22Rv1 (cell line): ENCODE results near the gene TPSAB1.

Experiments used
- ZFX ChIP-seq: fragments of 450-650 bp; IDR thresholded peaks from 2 replicates; pipeline ENCODE4 v1.6.1; 2017; ENCODE audit warnings: antibody characterized with exemption, borderline replicate concordance
- TF ChIP-seq, protein P1 (sequence below): fragments of 450-650 bp; IDR thresholded peaks from 2 replicates; pipeline ENCODE4 v1.5.1; 2017; ENCODE audit warnings: mild to moderate bottlenecking

DNA sequence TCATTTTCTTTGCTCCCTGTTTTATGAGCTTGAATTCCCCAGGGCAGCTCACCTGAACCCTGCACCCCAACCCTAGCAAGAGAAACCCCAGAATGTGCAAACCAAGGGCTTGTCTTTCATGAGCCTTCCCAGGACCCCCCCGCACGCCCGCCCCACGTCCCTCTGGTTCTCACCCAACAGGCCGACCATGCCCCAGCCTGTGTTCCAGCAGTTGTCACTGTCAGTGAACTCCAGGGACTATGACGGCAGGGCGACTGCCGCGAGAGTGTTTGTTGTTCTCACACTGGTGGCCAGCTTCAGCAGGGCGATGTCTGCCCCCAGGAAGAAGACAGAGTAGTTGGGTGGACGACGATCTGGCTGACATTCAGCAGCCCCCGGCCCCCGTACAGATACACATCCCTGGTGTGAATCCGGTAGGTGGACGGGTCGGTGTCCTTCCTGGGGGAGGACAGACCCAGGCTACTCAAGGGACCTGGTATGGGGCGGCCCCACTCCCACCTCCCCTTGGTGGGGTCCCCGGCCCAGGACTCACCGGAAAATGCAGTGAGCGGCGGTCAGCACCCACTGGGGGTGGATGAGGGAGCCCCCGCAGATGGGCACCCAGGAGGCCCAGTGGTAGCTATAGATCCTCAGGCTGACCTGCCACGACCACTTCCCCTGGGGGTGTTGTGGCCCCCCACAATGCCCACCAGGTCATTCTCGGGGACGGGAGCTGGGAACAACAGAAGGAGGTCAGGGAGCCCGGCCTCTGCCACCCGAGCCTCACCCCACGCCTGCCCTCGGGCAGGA lies 35.5 kb downstream of the TPSAB1 start:
- TF ChIP-seq, protein P1, sequence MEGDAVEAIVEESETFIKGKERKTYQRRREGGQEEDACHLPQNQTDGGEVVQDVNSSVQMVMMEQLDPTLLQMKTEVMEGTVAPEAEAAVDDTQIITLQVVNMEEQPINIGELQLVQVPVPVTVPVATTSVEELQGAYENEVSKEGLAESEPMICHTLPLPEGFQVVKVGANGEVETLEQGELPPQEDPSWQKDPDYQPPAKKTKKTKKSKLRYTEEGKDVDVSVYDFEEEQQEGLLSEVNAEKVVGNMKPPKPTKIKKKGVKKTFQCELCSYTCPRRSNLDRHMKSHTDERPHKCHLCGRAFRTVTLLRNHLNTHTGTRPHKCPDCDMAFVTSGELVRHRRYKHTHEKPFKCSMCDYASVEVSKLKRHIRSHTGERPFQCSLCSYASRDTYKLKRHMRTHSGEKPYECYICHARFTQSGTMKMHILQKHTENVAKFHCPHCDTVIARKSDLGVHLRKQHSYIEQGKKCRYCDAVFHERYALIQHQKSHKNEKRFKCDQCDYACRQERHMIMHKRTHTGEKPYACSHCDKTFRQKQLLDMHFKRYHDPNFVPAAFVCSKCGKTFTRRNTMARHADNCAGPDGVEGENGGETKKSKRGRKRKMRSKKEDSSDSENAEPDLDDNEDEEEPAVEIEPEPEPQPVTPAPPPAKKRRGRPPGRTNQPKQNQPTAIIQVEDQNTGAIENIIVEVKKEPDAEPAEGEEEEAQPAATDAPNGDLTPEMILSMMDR = no peak
- TF ChIP-seq ZFX = no peak
